ENCODE measurements around the gene RNF115. TPM values are rescaled to one million over a fixed set of nuclear protein-coding genes. Genes with fewer than 3 reads are reported as not detected.
"Not testable (repeated sequence)": the region's sequence is repeated elsewhere in the genome, so short reads cannot be mapped to it uniquely, and the experiment has no call there.

The RNF115 gene
- total RNA-seq, 8 experiments from 2014 or later = 7.2 to 18.7 (median 16.3) TPM

- no peak overlapping the region for H3K4me3 ChIP-seq
- ATAC-seq (replicated peaks in 6 of 8) = no peak
- no peaks in the 10 kb centered on the region for H3K4me1 ChIP-seq (replicated peaks in 1 of 2)
- in situ Hi-C loops (cut with MboI; ENCODE audit: low pct_unique_long_range_greater_than_20kb in 2 of 9, low sequenced_read_pairs in 9 of 9, unreplicated experiment in 9 of 9) = no loop called here
- WGBS, 10 experiments = 67 to 100% (median 100%) methylated on average over 1 to 3 of the region's 3 CpGs; no CpG with 5 or more reads in 1 of the 10 experiments
- no peak overlapping the region for H3K27ac ChIP-seq
Observed at GRCh38 chr1:145730900-145731299, 93.0 kb downstream of the RNF115 start.

GRCh38 chr1:145730467-145730866 lies 93.4 kb downstream of the RNF115 start:
- H3K4me1 ChIP-seq (replicated peaks in 1 of 2) = no peaks in the 10 kb centered on the region
- no peak overlapping the region for H3K4me3 ChIP-seq
- in situ Hi-C loops (cut with MboI; ENCODE audit: low pct_unique_long_range_greater_than_20kb in 2 of 9, low sequenced_read_pairs in 9 of 9, unreplicated experiment in 9 of 9) = no loop called here
- no peak for ATAC-seq (replicated peaks in 6 of 8)
- H3K27ac ChIP-seq = no peak overlapping the region
- WGBS, 10 experiments = 80 to 100% (median 97%) methylated on average over 1 to 4 of the region's 4 CpGs; no CpG with 5 or more reads in 1 of the 10 experiments

- no peak for ATAC-seq (replicated peaks in 6 of 8)
- Histone ChIP-seq H3K4me3 (no peak overlapping the region), H3K4me1 (replicated peaks in 1 of 2) (no peaks in the 10 kb centered on the region), H3K27ac (no peak overlapping the region)
- WGBS, 10 experiments = 55 to 100% (median 85%) methylated on average over 2 to 5 of the region's 5 CpGs; no CpG with 5 or more reads in 2 of the 10 experiments
- in situ Hi-C loops (cut with MboI; ENCODE audit: low pct_unique_long_range_greater_than_20kb in 2 of 9, low sequenced_read_pairs in 9 of 9, unreplicated experiment in 9 of 9) = no loop called here
Observed at GRCh38 chr1:145729666-145730436, 94.0 kb downstream of the RNF115 start.

- WGBS, 10 experiments = 16 to 69% (median 47%) methylated on average over 1 to 5 of the region's 5 CpGs; no CpG with 5 or more reads in 3 of the 10 experiments
- Histone ChIP-seq H3K27ac (no peak overlapping the region), H3K4me3 (no peak overlapping the region), H3K4me1 (replicated peaks in 1 of 2) (no peaks in the 10 kb centered on the region)
- in situ Hi-C loops (cut with MboI; ENCODE audit: low pct_unique_long_range_greater_than_20kb in 2 of 9, low sequenced_read_pairs in 9 of 9, unreplicated experiment in 9 of 9) = no loop called here
- ATAC-seq (replicated peaks in 6 of 8) = no peak
Observed at GRCh38 chr1:145729196-145729595, 94.7 kb downstream of the RNF115 start.

GRCh38 chr1:145726193-145726592 lies 97.7 kb downstream of the RNF115 start:
- H3K4me3 ChIP-seq; in situ Hi-C loops (cut with MboI; ENCODE audit: low pct_unique_long_range_greater_than_20kb in 2 of 9, low sequenced_read_pairs in 9 of 9, unreplicated experiment in 9 of 9); ATAC-seq (replicated peaks in 6 of 8); H3K4me1 ChIP-seq (replicated peaks in 1 of 2); H3K27ac ChIP-seq: not testable (repeated sequence)
- WGBS, 10 experiments = 8 to 100% (median 80%) methylated on average over 1 to 4 of the region's 5 CpGs; no CpG with 5 or more reads in 5 of the 10 experiments

- Histone ChIP-seq H3K27ac (no peak overlapping the region), H3K4me3 (peak overlapping the region in 2 of 5 donors; percentile 15 to 17), H3K4me1 (replicated peaks in 1 of 2) (peaks cover 0 to 7% of the 10 kb centered on the region in 2 donors)
- in situ Hi-C loops (cut with MboI; ENCODE audit: low pct_unique_long_range_greater_than_20kb in 2 of 9, low sequenced_read_pairs in 9 of 9, unreplicated experiment in 9 of 9) = no loop called here
- WGBS, 10 experiments = 0 to 41% (median 15%) methylated on average over 1 to 18 of the region's 47 CpGs; no CpG with 5 or more reads in 2 of the 10 experiments
- ATAC-seq (replicated peaks in 6 of 8) = peak; percentile 89 to 99 (median 94)
Observed at GRCh38 chr1:145720878-145721671, 102.8 kb downstream of the RNF115 start.

- Histone ChIP-seq H3K27ac (no peak overlapping the region), H3K4me1 (replicated peaks in 1 of 2) (peaks cover 0 to 7% of the 10 kb centered on the region in 2 donors), H3K4me3 (no peak overlapping the region)
- in situ Hi-C loops (cut with MboI; ENCODE audit: low pct_unique_long_range_greater_than_20kb in 2 of 9, low sequenced_read_pairs in 9 of 9, unreplicated experiment in 9 of 9) = no loop called here
- 0 to 100% (median 87%) methylated on average over 1 to 3 of the region's 5 CpGs; no CpG with 5 or more reads in 5 of the 10 experiments for WGBS, 10 experiments
- peak in 1 of 8 experiments; percentile 42 for ATAC-seq (replicated peaks in 6 of 8)
Observed at GRCh38 chr1:145720556-145720877, 103.4 kb downstream of the RNF115 start.

- 63 to 95% (median 84%) methylated on average over 2 to 12 of the region's 12 CpGs; no CpG with 5 or more reads in 1 of the 10 experiments for WGBS, 10 experiments
- H3K4me3 ChIP-seq = no peak within 1 kb of the TSS
- ATAC-seq (replicated peaks in 6 of 8) = no peak
- H3K27ac ChIP-seq = no peak within 1 kb of the TSS
- in situ Hi-C loops (cut with MboI; ENCODE audit: low pct_unique_long_range_greater_than_20kb in 2 of 9, low sequenced_read_pairs in 9 of 9, unreplicated experiment in 9 of 9) = no loop called here
- H3K4me1 ChIP-seq (replicated peaks in 1 of 2) = peaks cover 0 to 7% of the 10 kb centered on the region in 2 donors
Observed at GRCh38 chr1:145719230-145720079, 104.4 kb downstream of the RNF115 start, which contains the start of gene CD160. Gene CD160 (plus strand): TSS chr1:145719499. CDS start chr1:145728328, 8,829 bp downstream.

GRCh38 chr1:145718465-145718864 lies 105.4 kb downstream of the RNF115 start:
- ATAC-seq (replicated peaks in 6 of 8); H3K4me1 ChIP-seq (replicated peaks in 1 of 2); in situ Hi-C loops (cut with MboI; ENCODE audit: low pct_unique_long_range_greater_than_20kb in 2 of 9, low sequenced_read_pairs in 9 of 9, unreplicated experiment in 9 of 9); H3K4me3 ChIP-seq; H3K27ac ChIP-seq: not testable (repeated sequence)
- 73 to 96% (median 91%) methylated on average over 1 to 5 of the region's 5 CpGs; no CpG with 5 or more reads in 1 of the 10 experiments for WGBS, 10 experiments

- WGBS, 10 experiments = 80 to 100% methylated on average over 1 of the region's 1 CpG; no CpG with 5 or more reads in 8 of the 10 experiments
- ATAC-seq (replicated peaks in 6 of 8) = no peak
- no peak overlapping the region for H3K4me3 ChIP-seq
- in situ Hi-C loops (cut with MboI; ENCODE audit: low pct_unique_long_range_greater_than_20kb in 2 of 9, low sequenced_read_pairs in 9 of 9, unreplicated experiment in 9 of 9) = no loop called here
- no peak overlapping the region for H3K27ac ChIP-seq
- peaks cover 0 to 7% of the 10 kb centered on the region in 2 donors for H3K4me1 ChIP-seq (replicated peaks in 1 of 2)
Observed at GRCh38 chr1:145717833-145718232, 106.1 kb downstream of the RNF115 start.

GRCh38 chr1:145716641-145717345 lies 107.1 kb downstream of the RNF115 start:
- ATAC-seq (replicated peaks in 6 of 8) = peak in 4 of 8 experiments; percentile 23 to 38 (median 32)
- Histone ChIP-seq H3K4me1 (replicated peaks in 1 of 2) (peaks cover 0 to 7% of the 10 kb centered on the region in 2 donors), H3K27ac (no peak overlapping the region), H3K4me3 (no peak overlapping the region)
- 36 to 86% (median 61%) methylated on average over 1 to 10 of the region's 10 CpGs; no CpG with 5 or more reads in 2 of the 10 experiments for WGBS, 10 experiments
- in situ Hi-C loops (cut with MboI; ENCODE audit: low pct_unique_long_range_greater_than_20kb in 2 of 9, low sequenced_read_pairs in 9 of 9, unreplicated experiment in 9 of 9) = no loop called here

GRCh38 chr1:145714524-145715111 lies 109.3 kb downstream of the RNF115 start:
- in situ Hi-C loops (cut with MboI; ENCODE audit: low pct_unique_long_range_greater_than_20kb in 2 of 9, low sequenced_read_pairs in 9 of 9, unreplicated experiment in 9 of 9) = no loop called here
- 58 to 88% (median 83%) methylated on average over 1 to 6 of the region's 6 CpGs; no CpG with 5 or more reads in 1 of the 10 experiments for WGBS, 10 experiments
- ATAC-seq (replicated peaks in 6 of 8) = no peak
- Histone ChIP-seq H3K27ac (no peak overlapping the region), H3K4me3 (no peak overlapping the region), H3K4me1 (replicated peaks in 1 of 2) (peaks cover 0 to 3% of the 10 kb centered on the region in 2 donors)
